HepG2 (cell line): Measurements from ENCODE around the gene PNO1. TPM values are rescaled to one million over a fixed set of nuclear protein-coding genes. Genes with fewer than 3 reads are reported as not detected.
A peak's percentile ranks its signal among the peaks of the same experiment; 100 is the strongest.

Source experiments
- ARNTL ChIP-seq: sonication (generic); formaldehyde crosslinking; IDR thresholded peaks from 2 replicates; pipeline ENCODE4 v1.4.0; 2020; ENCODE audit warnings: mild to moderate bottlenecking, missing genetic modification reagents
- ATF4 ChIP-seq, 2 experiments: fragments of 450-650 bp in 1 of 2; sonication (generic) in 1 of 2; formaldehyde crosslinking; IDR thresholded peaks; 2 replicates each; pipeline versions ENCODE4 v1.5.0 to v1.8.0; 2020 to 2022; ENCODE audit warnings: mild to moderate bottlenecking in 1 of 2, missing genetic modification reagents in 1 of 2
- GFI1 ChIP-seq: sonication (generic); formaldehyde crosslinking; IDR thresholded peaks from 2 replicates; pipeline ENCODE4 v1.5.0; 2020; ENCODE audit warnings: missing genetic modification reagents, mild to moderate bottlenecking, borderline replicate concordance
- GMEB2 ChIP-seq: IDR thresholded peaks from 2 replicates; pipeline ENCODE4 v1.6.1; 2016; ENCODE audit warnings: missing biosample characterization, missing genetic modification reagents, low read depth
- GPN1 ChIP-seq: sonication (generic); formaldehyde crosslinking; IDR thresholded peaks from 2 replicates; pipeline ENCODE4 v1.5.1; 2020; ENCODE audit warnings: missing genetic modification reagents, borderline replicate concordance
- KDM5A ChIP-seq: fragments of 200-600 bp; sonication (generic); IDR thresholded peaks from 2 replicates; pipeline ENCODE4 v1.7.0; 2018; ENCODE audit warnings: antibody characterized with exemption, mild to moderate bottlenecking, low read length, borderline replicate concordance
- KMT2A ChIP-seq: sonication (generic); formaldehyde crosslinking; IDR thresholded peaks from 2 replicates; pipeline ENCODE4 v1.4.0; 2020; ENCODE audit warnings: missing genetic modification reagents
- ONECUT2 ChIP-seq: sonication (generic); formaldehyde crosslinking; IDR thresholded peaks from 2 replicates; pipeline ENCODE4 v1.4.0; 2020; ENCODE audit warnings: missing genetic modification reagents
- PCBP1 ChIP-seq: fragments of 200-400 bp; formaldehyde crosslinking; IDR thresholded peaks from 2 replicates; pipeline ENCODE4 v1.6.1; 2017; ENCODE audit warnings: mild to moderate bottlenecking, low read depth, low read length, borderline replicate concordance
- REXO4 ChIP-seq: sonication (generic); formaldehyde crosslinking; IDR thresholded peaks from 2 replicates; pipeline ENCODE4 v1.8.0; 2022; ENCODE audit warnings: missing genetic modification reagents, mild to moderate bottlenecking, borderline replicate concordance
- SP2 ChIP-seq: sonication (generic); formaldehyde crosslinking; IDR thresholded peaks from 2 replicates; pipeline ENCODE4 v1.5.1; 2020; ENCODE audit warnings: mild to moderate bottlenecking, missing genetic modification reagents
- TGIF2 ChIP-seq: IDR thresholded peaks from 2 replicates; pipeline ENCODE4 v1.6.1; 2016; ENCODE audit warnings: control low read depth, missing compliant biosample characterization
- THYN1 ChIP-seq: sonication (generic); formaldehyde crosslinking; IDR thresholded peaks from 2 replicates; pipeline ENCODE4 v1.8.1; 2023; ENCODE audit warnings: low read depth, mild to moderate bottlenecking, moderate library complexity, missing genetic modification reagents, borderline replicate concordance
- TMF1 ChIP-seq: sonication (generic); formaldehyde crosslinking; IDR thresholded peaks from 2 replicates; pipeline ENCODE4 v1.8.1; 2022; ENCODE audit warnings: low read depth, missing genetic modification reagents
- ZBTB1 ChIP-seq: sonication (generic); formaldehyde crosslinking; IDR thresholded peaks from 2 replicates; pipeline ENCODE4 v1.4.0; 2020; ENCODE audit warnings: missing genetic modification reagents, borderline replicate concordance
- ZNF501 ChIP-seq: sonication (generic); formaldehyde crosslinking; IDR thresholded peaks from 2 replicates; pipeline ENCODE4 v1.5.1; 2020; ENCODE audit warnings: mild to moderate bottlenecking, moderate library complexity, missing genetic modification reagents
- ZNF558 ChIP-seq: sonication (generic); formaldehyde crosslinking; IDR thresholded peaks from 2 replicates; pipeline ENCODE4 v1.9.0; 2022; ENCODE audit warnings: mild to moderate bottlenecking, missing genetic modification reagents, borderline replicate concordance
- ZNF598 ChIP-seq: sonication (generic); formaldehyde crosslinking; IDR thresholded peaks from 2 replicates; pipeline ENCODE4 v1.5.1; 2020; ENCODE audit warnings: mild to moderate bottlenecking, missing genetic modification reagents, borderline replicate concordance
- ZNF629 ChIP-seq: sonication (generic); formaldehyde crosslinking; conservative IDR thresholded peaks from 2 replicates; pipeline ENCODE4 v1.5.0; 2020; ENCODE audit warnings: missing genetic modification reagents
- ZNF878 ChIP-seq: sonication (generic); formaldehyde crosslinking; IDR thresholded peaks from 2 replicates; pipeline ENCODE4 v1.8.1; 2023; ENCODE audit warnings: mild to moderate bottlenecking, missing genetic modification reagents, moderate library complexity
- polyA plus RNA-seq, 8 experiments: library from polyadenylated mRNA; depleted of rRNA in 3 of 8; stranded (reverse) in 7 of 8; unstranded in 1 of 8; fragments of >200 nt; fragmentation: Illumina TruSeq in 4 of 8; extraction: Trizol in 4 of 8; gene quantifications; 2 replicates each; pipeline versions ENCODE4 v1.2.1 to v1.2.3, GENCODE V29; 2011 to 2016; ENCODE audit warnings: low read depth in 4 of 8, missing spikeins in 1 of 8, mixed read lengths in 1 of 8; ENCODE audit not compliant: insufficient read depth in 1 of 8
- total RNA-seq, 5 experiments: library from RNA; depleted of rRNA; stranded (reverse); fragments of >200 nt; fragmentation: Illumina TruSeq; extraction: Trizol; gene quantifications; 2 replicates each; pipeline ENCODE4 v1.2.3, GENCODE V29; 2016; ENCODE audit warnings: low read depth in 1 of 5
- TF ChIP-seq, protein P1 (sequence below): sonication (generic); formaldehyde crosslinking; IDR thresholded peaks from 2 replicates; pipeline ENCODE4 v1.5.1; 2020; ENCODE audit warnings: missing genetic modification reagents, mild to moderate bottlenecking, borderline replicate concordance
- TF ChIP-seq, protein P2 (sequence below): IDR thresholded peaks from 2 replicates; pipeline ENCODE4 v1.4.0; 2020; ENCODE audit warnings: mild to moderate bottlenecking, missing genetic modification reagents

PNO1 gene
- total and polyA plus RNA-seq, 2 of the 13 experiments (the other 11 are each of a cell fraction or from before 2014, with no cell fraction given): 12.8 to 48.5 TPM

DNA sequence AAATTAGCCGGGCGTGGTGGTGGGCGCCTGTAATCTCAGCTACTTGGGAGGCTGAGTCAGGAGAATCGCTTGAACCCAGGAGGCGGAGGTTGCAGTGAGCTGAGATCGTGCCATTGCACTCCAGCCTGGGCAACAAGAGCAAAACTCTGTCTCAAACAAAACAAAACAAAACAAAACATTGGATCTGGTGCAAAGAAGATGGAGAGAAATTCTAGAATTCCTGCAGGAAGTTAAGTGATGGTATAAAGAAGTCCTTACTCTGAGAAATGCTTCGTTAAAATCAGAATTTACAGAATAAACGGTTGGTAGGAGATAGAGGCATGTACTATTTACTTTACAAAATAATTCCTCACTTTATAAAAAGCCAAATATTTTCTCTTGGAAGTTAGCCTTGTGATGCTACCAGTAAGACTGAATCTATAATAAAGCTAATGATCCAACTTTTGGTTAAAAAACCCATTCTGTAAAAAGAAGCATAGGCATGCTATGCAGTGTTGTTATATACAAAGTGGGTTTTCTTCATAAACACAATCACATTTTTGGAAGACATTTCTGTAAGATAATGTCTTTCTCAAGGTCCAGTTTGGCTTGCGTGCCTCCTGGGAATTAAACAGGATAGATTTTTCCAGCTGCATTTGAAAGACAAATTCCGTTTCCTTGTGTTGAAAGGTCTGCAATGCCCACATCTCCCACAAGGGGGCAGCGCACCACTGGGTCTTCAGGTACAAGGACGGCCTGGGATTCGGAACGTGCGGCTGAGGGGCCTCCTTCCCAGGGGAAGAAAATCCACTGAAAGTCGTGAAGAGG lies 35.6 kb upstream of the PNO1 start (continued):
- no peak for TF ChIP-seq TMF1 (CRISPR knock-in tag)
- no peak for TF ChIP-seq REXO4 (CRISPR knock-in tag)
- TF ChIP-seq ZNF598 (CRISPR knock-in tag): no peak
- TF ChIP-seq ZNF501 (CRISPR knock-in tag): peak; percentile 52
- TF ChIP-seq, protein P1, sequence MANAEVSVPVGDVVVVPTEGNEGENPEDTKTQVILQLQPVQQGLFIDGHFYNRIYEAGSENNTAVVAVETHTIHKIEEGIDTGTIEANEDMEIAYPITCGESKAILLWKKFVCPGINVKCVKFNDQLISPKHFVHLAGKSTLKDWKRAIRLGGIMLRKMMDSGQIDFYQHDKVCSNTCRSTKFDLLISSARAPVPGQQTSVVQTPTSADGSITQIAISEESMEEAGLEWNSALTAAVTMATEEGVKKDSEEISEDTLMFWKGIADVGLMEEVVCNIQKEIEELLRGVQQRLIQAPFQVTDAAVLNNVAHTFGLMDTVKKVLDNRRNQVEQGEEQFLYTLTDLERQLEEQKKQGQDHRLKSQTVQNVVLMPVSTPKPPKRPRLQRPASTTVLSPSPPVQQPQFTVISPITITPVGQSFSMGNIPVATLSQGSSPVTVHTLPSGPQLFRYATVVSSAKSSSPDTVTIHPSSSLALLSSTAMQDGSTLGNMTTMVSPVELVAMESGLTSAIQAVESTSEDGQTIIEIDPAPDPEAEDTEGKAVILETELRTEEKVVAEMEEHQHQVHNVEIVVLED: no peak
- no peak for TF ChIP-seq THYN1 (CRISPR knock-in tag)
- TF ChIP-seq, protein P2, sequence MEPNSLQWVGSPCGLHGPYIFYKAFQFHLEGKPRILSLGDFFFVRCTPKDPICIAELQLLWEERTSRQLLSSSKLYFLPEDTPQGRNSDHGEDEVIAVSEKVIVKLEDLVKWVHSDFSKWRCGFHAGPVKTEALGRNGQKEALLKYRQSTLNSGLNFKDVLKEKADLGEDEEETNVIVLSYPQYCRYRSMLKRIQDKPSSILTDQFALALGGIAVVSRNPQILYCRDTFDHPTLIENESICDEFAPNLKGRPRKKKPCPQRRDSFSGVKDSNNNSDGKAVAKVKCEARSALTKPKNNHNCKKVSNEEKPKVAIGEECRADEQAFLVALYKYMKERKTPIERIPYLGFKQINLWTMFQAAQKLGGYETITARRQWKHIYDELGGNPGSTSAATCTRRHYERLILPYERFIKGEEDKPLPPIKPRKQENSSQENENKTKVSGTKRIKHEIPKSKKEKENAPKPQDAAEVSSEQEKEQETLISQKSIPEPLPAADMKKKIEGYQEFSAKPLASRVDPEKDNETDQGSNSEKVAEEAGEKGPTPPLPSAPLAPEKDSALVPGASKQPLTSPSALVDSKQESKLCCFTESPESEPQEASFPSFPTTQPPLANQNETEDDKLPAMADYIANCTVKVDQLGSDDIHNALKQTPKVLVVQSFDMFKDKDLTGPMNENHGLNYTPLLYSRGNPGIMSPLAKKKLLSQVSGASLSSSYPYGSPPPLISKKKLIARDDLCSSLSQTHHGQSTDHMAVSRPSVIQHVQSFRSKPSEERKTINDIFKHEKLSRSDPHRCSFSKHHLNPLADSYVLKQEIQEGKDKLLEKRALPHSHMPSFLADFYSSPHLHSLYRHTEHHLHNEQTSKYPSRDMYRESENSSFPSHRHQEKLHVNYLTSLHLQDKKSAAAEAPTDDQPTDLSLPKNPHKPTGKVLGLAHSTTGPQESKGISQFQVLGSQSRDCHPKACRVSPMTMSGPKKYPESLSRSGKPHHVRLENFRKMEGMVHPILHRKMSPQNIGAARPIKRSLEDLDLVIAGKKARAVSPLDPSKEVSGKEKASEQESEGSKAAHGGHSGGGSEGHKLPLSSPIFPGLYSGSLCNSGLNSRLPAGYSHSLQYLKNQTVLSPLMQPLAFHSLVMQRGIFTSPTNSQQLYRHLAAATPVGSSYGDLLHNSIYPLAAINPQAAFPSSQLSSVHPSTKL (CRISPR knock-in tag): peak; percentile 62
- TF ChIP-seq ZNF878 (CRISPR knock-in tag): no peak
- no peak for TF ChIP-seq ATF4 (CRISPR knock-in tag; IDR thresholded peaks at IDR 0.05)
- no peak for TF ChIP-seq GMEB2 (CRISPR knock-in tag)
- no peak for TF ChIP-seq GFI1 (CRISPR knock-in tag)
- no peak for TF ChIP-seq KDM5A
- TF ChIP-seq GPN1 (CRISPR knock-in tag): no peak
- no peak for TF ChIP-seq SP2 (CRISPR knock-in tag)
- no peak for TF ChIP-seq PCBP1
- TF ChIP-seq TGIF2 (CRISPR knock-in tag): no peak
- TF ChIP-seq ZBTB1: no peak
- no peak for TF ChIP-seq KMT2A (CRISPR knock-in tag)
- TF ChIP-seq ZNF558: no peak
- no peak for TF ChIP-seq ZNF629
- no peak for TF ChIP-seq ONECUT2
- TF ChIP-seq ARNTL (CRISPR knock-in tag): no peak
